ENCODE data around the gene UBR1.
"Not testable (repeated sequence)": the region's sequence is repeated elsewhere in the genome, so short reads cannot be mapped to it uniquely, and the experiment has no call there.

The UBR1 gene

GRCh38 chr15:43105778-43106485 lies at the start of gene UBR1:
Gene UBR1 (minus strand): TSS chr15:43106038. CDS start chr15:43106022, 16 bp downstream.
- DNase-seq (ENCODE audit: low spot score), result peak; percentile 82

DNA sequence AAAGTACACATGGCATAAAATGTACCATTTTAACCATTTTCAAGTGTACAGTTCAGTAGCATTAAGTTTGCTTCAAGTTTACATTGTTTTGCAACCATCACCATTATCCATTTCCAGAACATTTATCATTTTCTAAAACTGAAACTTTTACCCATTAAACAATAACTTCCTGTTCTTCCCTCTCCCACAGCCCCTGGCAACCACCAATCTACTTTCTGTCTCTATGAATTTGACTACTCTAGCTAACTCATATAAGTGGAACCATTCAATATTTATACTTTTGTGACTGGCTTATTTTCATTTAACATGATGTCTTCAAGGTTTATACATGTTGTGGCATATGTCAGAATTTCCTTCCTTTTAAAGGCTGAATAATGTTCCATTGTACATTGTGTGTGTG lies 47.4 kb upstream of the UBR1 start:
- no peak for DNase-seq (ENCODE audit: low spot score)

DNA sequence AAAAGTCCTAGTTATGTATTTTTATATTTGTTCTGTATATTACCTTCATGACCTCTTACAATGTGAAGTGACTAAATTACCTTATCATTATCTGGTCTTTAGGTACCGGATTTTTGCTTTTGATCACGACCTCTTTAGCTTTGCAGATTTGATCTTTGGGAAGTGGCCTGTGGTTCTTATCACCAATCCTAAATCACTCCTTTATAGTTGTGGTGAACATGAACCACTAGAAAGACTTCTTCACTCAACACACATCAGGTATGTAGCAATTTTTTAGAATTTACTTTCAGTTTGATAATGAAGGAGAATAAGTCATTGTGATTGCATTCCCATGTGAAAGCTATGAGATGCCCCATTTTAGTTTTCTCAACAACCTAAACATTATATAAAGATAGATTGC lies 45.9 kb upstream of the UBR1 start:
- no peak for DNase-seq (ENCODE audit: low spot score)

DNA sequence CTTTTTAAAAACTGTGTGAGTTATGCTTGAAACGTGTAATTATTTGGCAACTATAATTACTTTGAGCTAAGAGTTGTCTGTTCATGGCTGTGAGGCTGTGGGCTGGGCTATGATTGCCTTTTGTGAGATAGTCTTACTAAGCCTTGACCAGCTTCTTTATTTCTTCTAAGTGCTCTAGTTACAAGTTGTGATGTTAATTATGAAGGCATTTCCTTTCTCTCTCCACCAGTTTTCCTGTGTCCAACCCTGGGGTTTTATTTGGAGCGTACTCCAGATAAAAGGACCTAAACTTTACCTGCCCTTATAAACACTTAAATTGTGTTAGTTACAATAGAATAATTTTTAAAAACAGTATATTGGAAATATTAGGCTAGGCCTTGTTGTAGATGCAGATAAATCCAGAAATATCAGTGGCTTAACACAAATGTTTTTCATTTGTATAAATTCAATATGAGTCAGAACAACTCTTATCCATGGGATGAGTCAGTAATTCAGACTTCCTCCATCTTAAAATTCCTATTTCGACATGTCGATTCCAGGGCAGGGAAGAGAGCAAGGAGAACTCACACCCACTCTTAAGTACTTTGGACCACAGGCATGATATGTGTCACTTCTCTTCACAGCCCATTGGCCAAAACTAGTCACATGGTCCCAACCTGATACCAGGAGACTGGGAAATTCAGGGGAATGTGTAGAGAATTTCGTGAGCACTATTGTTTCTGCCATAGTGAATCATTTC lies 44.5 kb upstream of the UBR1 start:
- DNase-seq (ENCODE audit: low spot score), result peak; percentile 17

- DNase-seq (ENCODE audit: low spot score), result no peak
Observed at GRCh38 chr15:43146184-43146583, 40.3 kb upstream of the UBR1 start.

- no peak for DNase-seq (ENCODE audit: low spot score)
Observed at GRCh38 chr15:43144512-43144911, 38.7 kb upstream of the UBR1 start.

DNA sequence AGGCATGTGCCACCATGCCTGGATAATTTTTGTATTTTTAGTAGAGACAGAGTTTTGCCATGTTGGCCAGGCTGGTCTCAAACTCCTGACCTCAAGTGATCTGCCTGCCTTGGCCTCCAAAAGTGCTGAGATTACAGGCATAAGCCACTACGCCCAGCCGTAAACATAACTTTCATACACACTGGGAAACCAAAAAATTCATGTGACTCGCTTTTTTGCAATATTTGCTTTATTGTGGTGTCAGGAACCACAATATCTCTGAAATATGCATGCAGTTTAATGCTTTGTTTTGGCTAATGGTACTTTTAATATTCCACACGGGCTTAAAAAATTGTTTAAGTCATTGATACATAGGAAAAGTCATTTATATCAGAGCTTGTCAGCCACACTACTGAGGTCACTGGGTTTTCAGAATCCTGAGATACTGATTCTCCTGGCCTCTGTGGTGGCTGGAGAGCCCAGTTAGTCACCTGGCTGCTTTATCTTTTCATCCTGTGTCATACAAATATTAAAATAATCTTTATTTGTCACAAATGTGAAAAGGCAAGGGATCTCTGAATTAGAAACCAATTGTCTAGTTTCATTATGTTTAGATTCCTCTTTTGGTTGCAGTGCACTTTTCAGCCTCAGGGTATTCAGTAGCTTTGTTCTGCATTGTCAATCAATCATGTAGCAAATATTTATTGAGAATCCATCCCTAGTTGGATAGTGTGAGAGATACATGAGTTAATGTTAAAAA lies 37.5 kb upstream of the UBR1 start:
- DNase-seq (ENCODE audit: low spot score), result no peak

GRCh38 chr15:43135351-43135750 lies 29.5 kb upstream of the UBR1 start:
- DNase-seq (ENCODE audit: low spot score), result no peak

DNA sequence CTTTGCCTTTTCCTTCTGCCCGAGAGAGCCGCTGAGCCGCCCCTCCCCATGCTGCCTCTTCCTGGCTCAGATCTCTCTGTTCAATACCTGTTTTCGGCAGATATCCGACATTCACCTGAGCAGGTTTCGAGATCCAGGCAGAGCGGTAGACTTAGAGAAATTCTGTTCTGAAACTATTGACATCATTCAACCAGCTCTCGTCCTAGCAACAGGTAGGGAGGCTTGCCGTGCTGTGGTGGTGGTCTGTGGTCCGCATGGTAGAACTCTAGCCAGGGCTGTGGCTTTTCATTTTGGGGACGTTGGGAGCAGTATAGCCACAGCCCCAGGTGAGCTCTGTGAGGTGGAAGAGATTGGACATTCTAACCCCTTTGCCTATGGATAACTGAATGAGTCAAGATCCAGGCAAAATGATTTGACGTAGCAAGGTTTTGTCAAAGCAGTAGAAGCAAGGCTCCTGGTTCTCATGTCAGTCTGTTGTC lies 28.4 kb upstream of the UBR1 start:
- DNase-seq (ENCODE audit: low spot score), result peak; percentile 20

- peak; percentile 83 for DNase-seq (ENCODE audit: low spot score)
Observed at GRCh38 chr15:43133430-43134156, 27.8 kb upstream of the UBR1 start, which contains the start of gene TMEM62. Gene TMEM62 (plus strand): TSS chr15:43133586. CDS start chr15:43133803, 217 bp downstream.

DNA sequence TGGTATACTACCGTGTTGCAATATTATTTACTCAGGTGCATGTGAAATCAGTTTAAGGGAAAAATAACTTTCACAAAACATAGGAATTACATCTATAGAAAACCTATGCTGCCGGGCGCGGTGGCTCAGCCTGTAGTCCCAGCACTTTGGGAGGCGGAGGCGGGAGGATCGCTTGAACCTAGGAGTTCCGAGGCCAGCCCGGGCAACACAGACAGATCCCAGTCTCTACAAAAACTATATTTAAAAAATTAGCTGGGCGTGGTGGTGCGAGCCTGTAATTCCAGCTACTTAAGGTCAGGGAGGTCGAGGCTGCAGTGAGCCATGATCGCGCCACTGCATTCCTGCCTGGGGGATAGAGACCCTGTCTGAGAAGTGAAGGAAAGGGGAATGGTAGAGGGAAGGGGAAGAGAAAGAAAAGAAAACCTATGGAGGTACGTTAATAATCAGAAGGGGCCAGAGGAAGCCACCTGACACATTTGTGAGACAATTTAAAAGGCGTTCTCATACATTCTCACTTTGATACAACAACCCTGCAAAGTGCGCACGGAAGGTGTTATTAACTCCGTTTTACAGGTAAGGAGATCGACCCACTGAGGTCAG lies 27.1 kb upstream of the UBR1 start:
- DNase-seq (ENCODE audit: low spot score), result peak; percentile 6

GRCh38 chr15:43128980-43129335 lies 23.1 kb upstream of the UBR1 start:
- no peak for DNase-seq (ENCODE audit: low spot score)

DNA sequence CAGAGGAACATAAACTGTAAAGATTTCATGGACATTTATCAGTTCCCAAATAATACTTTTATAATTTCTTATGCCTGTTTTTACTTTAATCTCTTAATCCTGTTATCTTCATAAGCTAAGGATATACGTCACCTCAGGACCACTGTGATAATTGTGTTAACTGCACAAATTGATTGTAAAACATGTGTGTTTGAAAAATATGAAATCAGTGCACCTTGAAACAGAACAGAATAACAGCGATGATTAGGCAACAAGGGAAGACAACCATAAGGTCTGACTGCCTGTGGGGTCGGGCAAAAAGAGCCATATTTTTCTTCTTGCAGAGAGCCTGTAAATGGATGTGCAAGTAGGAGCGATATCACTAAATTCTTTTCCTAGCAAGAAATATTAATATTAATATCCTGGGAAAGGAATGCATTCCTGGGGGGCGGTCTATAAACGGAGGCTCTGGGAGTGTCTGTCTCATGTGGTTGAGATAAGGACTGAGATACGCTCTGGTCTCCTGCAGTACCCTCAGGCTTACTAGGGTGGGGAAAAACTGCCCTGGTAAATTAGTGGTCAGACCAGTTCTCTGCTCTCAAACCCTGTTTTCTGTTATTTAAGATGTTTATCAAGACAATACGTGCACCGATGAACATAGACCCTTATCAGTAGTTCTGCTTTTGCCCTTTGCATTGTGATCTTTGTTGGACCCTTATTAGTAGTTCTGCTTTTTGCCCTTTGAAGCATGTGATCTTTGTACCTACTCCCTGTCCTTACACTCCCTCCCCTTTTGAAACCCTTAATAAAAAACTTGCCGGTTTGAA lies 22.5 kb upstream of the UBR1 start:
- not testable (repeated sequence) for DNase-seq (ENCODE audit: low spot score)

- DNase-seq (ENCODE audit: low spot score), result no peak
Observed at GRCh38 chr15:43127752-43128151, 21.9 kb upstream of the UBR1 start.

DNA sequence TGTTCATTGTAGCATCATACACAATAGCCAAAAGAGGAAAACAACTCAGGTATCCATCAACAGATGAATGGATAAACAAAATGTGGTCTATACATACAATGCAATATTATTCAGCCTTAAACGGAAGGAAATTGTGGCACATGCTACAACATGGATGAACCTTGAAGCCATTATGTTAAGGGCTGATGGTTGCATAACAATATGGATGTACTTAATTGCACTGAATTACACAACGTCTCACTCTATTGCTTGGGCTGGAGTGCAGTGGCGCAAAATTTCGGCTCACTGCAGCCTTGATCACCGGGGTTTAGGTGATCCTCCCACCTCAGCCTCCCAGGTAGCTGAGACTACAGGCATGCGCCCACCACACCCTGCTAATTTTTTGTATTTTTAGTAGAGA lies 20.5 kb upstream of the UBR1 start:
- DNase-seq (ENCODE audit: low spot score), result no peak

- DNase-seq (ENCODE audit: low spot score), result peak; percentile 7
Observed at GRCh38 chr15:43125100-43125661, 19.3 kb upstream of the UBR1 start.

DNA sequence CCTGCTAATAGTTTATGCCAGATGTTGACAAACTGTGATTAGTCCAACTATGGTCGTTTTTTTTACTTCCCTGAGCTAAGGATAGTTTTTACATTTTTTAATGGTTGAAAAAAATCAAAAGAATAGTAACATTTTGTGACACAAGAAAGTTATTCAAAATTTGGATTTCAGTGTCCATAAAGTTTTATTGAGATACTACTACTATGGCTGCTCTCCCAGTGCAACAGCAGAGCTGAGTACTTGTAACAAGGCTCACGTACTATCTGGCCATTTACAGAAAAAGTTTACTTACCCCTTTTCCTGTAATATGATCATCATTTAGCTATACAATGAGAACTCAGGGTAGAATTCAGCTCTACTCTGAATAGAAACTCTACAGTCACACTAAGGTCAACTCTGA lies 16.0 kb upstream of the UBR1 start:
- no peak for DNase-seq (ENCODE audit: low spot score)

DNA sequence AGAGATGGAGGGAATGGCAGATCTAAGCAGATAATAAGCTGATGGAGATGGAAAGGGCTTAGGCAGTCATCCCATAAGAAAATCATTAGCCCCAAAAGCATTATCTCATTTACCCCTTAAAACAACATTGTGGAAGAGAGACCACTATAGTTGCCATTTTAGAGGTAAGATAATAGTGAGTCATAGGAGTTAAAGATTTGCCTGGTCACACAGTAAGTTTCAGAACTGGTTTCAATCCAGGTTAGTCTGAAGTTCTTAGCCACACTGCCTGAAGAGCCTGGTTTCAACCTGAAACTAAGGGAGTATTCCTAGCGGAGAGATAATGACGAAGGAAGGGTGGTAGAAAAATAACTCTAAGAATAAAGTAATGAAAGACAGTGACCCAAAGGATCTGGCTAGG lies 13.0 kb upstream of the UBR1 start:
- no peak for DNase-seq (ENCODE audit: low spot score)

DNA sequence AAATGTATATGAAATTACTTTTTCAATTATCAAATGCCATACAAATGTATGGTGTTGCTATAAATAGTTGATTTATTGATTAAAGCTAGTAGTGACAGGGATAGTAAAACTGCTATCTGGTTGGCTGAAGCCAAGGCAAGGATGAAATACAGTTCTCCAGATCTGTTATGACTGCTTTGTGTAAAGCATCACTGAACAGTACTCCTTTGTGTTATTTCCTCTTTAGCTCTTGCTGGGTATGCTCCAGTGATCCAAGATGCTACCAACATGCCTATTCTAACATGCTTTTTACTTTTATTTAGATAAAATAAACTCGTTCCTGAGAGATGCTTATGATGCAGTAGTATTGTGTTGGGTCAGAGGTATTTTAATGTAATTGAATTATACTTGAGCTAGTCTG lies 12.4 kb upstream of the UBR1 start:
- no peak for DNase-seq (ENCODE audit: low spot score)

- DNase-seq (ENCODE audit: low spot score), result no peak
Observed at GRCh38 chr15:43111354-43111753, 5.5 kb upstream of the UBR1 start.

GRCh38 chr15:43107751-43108150 lies 1.9 kb upstream of the UBR1 start:
- no peak for DNase-seq (ENCODE audit: low spot score)
